Muscle layer of colon (tissue), 2 donors: ENCODE results near the gene PHETA1.
"Not testable (repeated sequence)": the region's sequence is repeated elsewhere in the genome, so short reads cannot be mapped to it uniquely, and the experiment has no call there.

Experiments
- H3K27ac ChIP-seq: one replicate; pipeline ENCODE4 v1.7.0; 2013; ENCODE audit warnings: low read depth, mild to moderate bottlenecking, low read length, moderate library complexity
- H3K27me3 ChIP-seq, 2 donors: one replicate each; pipeline ENCODE4 v1.7.0; 2013; ENCODE audit warnings: low read length in 2 of 2, mild to moderate bottlenecking in 2 of 2; ENCODE audit not compliant: insufficient read depth in 2 of 2, control insufficient read depth in 1 of 2
- H3K36me3 ChIP-seq: one replicate; pipeline ENCODE4 v1.7.0; 2013; ENCODE audit warnings: mild to moderate bottlenecking, low read length; ENCODE audit not compliant: insufficient read depth
- H3K4me1 ChIP-seq: one replicate; pipeline ENCODE4 v1.7.0; 2013; ENCODE audit warnings: mild to moderate bottlenecking, low read length; ENCODE audit not compliant: insufficient read depth
- H3K4me3 ChIP-seq, 2 donors: one replicate each; pipeline ENCODE4 v1.7.0; 2013; ENCODE audit warnings: low read length in 2 of 2, low read depth in 1 of 2, mild to moderate bottlenecking in 1 of 2, moderate library complexity in 1 of 2
- H3K9ac ChIP-seq: one replicate; pipeline ENCODE4 v1.7.0; 2013; ENCODE audit warnings: low read length
- H3K9me3 ChIP-seq: one replicate; pipeline ENCODE4 v1.7.0; 2013; ENCODE audit warnings: mild to moderate bottlenecking, low read length
- donor health status: abdominal sarcoma.
- donor health status: Adenocarcinoma of cecum.

The PHETA1 gene

GRCh38 chr12:111389635-111390034 is 20.7 kb upstream of the PHETA1 start:
- Histone ChIP-seq H3K27ac (no peak overlapping the region), H3K9me3 (no peaks in the 10 kb centered on the region), H3K4me1 (no peaks in the 10 kb centered on the region), H3K36me3 (no peaks in the 10 kb centered on the region), H3K4me3 (no peak overlapping the region), H3K27me3 (no peaks in the 10 kb centered on the region), H3K9ac (no peak overlapping the region)

GRCh38 chr12:111387747-111388323 is 18.9 kb upstream of the PHETA1 start:
- H3K27ac ChIP-seq: no peak overlapping the region
- H3K9ac ChIP-seq: no peak overlapping the region
- H3K4me3 ChIP-seq: no peak overlapping the region
- H3K9me3 ChIP-seq: no peaks in the 10 kb centered on the region
- H3K36me3 ChIP-seq: no peaks in the 10 kb centered on the region
- H3K4me1 ChIP-seq: no peaks in the 10 kb centered on the region
- no peaks in the 10 kb centered on the region for H3K27me3 ChIP-seq

GRCh38 chr12:111386885-111387284 is 18.0 kb upstream of the PHETA1 start:
- Histone ChIP-seq H3K27me3 (no peaks in the 10 kb centered on the region), H3K36me3 (no peaks in the 10 kb centered on the region), H3K9ac (no peak overlapping the region), H3K9me3 (no peaks in the 10 kb centered on the region), H3K27ac (no peak overlapping the region), H3K4me1 (no peaks in the 10 kb centered on the region), H3K4me3 (no peak overlapping the region)

- Histone ChIP-seq H3K27ac (no peak overlapping the region), H3K4me3 (no peak overlapping the region), H3K4me1 (no peaks in the 10 kb centered on the region), H3K27me3 (no peaks in the 10 kb centered on the region), H3K36me3 (no peaks in the 10 kb centered on the region), H3K9ac (no peak overlapping the region), H3K9me3 (no peaks in the 10 kb centered on the region)
Observed at GRCh38 chr12:111384596-111384995, 15.7 kb upstream of the PHETA1 start.

GRCh38 chr12:111379942-111380554 is 11.2 kb upstream of the PHETA1 start:
- H3K27me3 ChIP-seq: no peaks in the 10 kb centered on the region

GRCh38 chr12:111377440-111377839 is 8.5 kb upstream of the PHETA1 start:
- no peaks in the 10 kb centered on the region for H3K36me3 ChIP-seq
- H3K9me3 ChIP-seq: no peaks in the 10 kb centered on the region
- H3K9ac ChIP-seq: no peak overlapping the region
- H3K4me1 ChIP-seq: no peaks in the 10 kb centered on the region
- H3K4me3 ChIP-seq: no peak overlapping the region
- no peak overlapping the region for H3K27ac ChIP-seq
- no peaks in the 10 kb centered on the region for H3K27me3 ChIP-seq

More at GRCh38 chr12:111379942-111380554, 11.2 kb upstream of the PHETA1 start:
- Histone ChIP-seq H3K9ac (no peak overlapping the region), H3K4me3 (no peak overlapping the region), H3K9me3 (no peaks in the 10 kb centered on the region), H3K36me3 (no peaks in the 10 kb centered on the region), H3K4me1 (no peaks in the 10 kb centered on the region), H3K27ac (no peak overlapping the region)

GRCh38 chr12:111373231-111373630 is 4.3 kb upstream of the PHETA1 start:
- not testable (repeated sequence) for H3K36me3 ChIP-seq, H3K9ac ChIP-seq, H3K4me1 ChIP-seq, H3K4me3 ChIP-seq, H3K9me3 ChIP-seq, H3K27ac ChIP-seq, H3K27me3 ChIP-seq

GRCh38 chr12:111369496-111370220 is 763 bp upstream of the PHETA1 start:
- Histone ChIP-seq H3K27ac (peak overlapping the region; percentile 80), H3K27me3 (no peaks in the 10 kb centered on the region), H3K4me3 (peak overlapping the region; percentile 61 to 91), H3K36me3 (no peaks in the 10 kb centered on the region), H3K9ac (peak overlapping the region; percentile 35), H3K4me1 (peaks cover 18% of the 10 kb centered on the region), H3K9me3 (no peaks in the 10 kb centered on the region)

- Histone ChIP-seq H3K27me3 (no peaks in the 10 kb centered on the region), H3K9ac (peak overlapping the region; percentile 72), H3K4me1 (peaks cover 18% of the 10 kb centered on the region), H3K36me3 (no peaks in the 10 kb centered on the region), H3K9me3 (no peaks in the 10 kb centered on the region), H3K27ac (peak overlapping the region; percentile 28), H3K4me3 (peak overlapping the region; percentile 61 to 91)
Observed at GRCh38 chr12:111368291-111368787, 556 bp downstream of the PHETA1 start.

- Histone ChIP-seq H3K27ac (no peak overlapping the region), H3K9me3 (no peaks in the 10 kb centered on the region), H3K4me1 (peaks cover 18% of the 10 kb centered on the region), H3K36me3 (no peaks in the 10 kb centered on the region), H3K9ac (peak overlapping the region; percentile 72), H3K27me3 (no peaks in the 10 kb centered on the region), H3K4me3 (peak overlapping the region in 1 of 2 donors; percentile 91)
Observed at GRCh38 chr12:111367661-111368221, 1.2 kb downstream of the PHETA1 start.

- no peaks in the 10 kb centered on the region for H3K9me3 ChIP-seq
- no peak overlapping the region for H3K27ac ChIP-seq
- H3K9ac ChIP-seq: no peak overlapping the region
- H3K27me3 ChIP-seq: no peaks in the 10 kb centered on the region
- no peaks in the 10 kb centered on the region for H3K36me3 ChIP-seq
- H3K4me1 ChIP-seq: peaks cover 18% of the 10 kb centered on the region
- no peak overlapping the region for H3K4me3 ChIP-seq
Observed at GRCh38 chr12:111366583-111366982, 2.3 kb downstream of the PHETA1 start.
